ENCODE data around the gene PRAMEF12. TPM values are rescaled to one million over a fixed set of nuclear protein-coding genes. Genes with fewer than 3 reads are reported as not detected.
"Not testable (repeated sequence)": the region's sequence is repeated elsewhere in the genome, so short reads cannot be mapped to it uniquely, and the experiment has no call there.

PRAMEF12 gene
- total RNA-seq, 4 donors from 2014 or later, result not detected

GRCh38 chr1:12810691-12811408 lies 37.3 kb downstream of the PRAMEF12 start:
- no peak overlapping the region for H3K4me3 ChIP-seq (ENCODE audit: low read depth, poor library complexity, severe bottlenecking)
- 64% methylated on average over 5 of the region's 5 CpGs for WGBS, 2 donors
- no peak for DNase-seq (ENCODE audit: low spot score in 2 of 2)
- intact Hi-C loops (cut with DNase I; ENCODE audit: low total_unique reads), result no loop called here
- no peak for TF ChIP-seq CTCF (IDR thresholded peaks at IDR 0.05)
- no peak for TF ChIP-seq POLR2A (IDR thresholded peaks at IDR 0.05)

GRCh38 chr1:12811409-12811784 lies 37.9 kb downstream of the PRAMEF12 start:
- WGBS, 2 donors, result 51 to 53% methylated on average over 2 of the region's 2 CpGs
- intact Hi-C loops (cut with DNase I; ENCODE audit: low total_unique reads), result no loop called here
- no peak overlapping the region for H3K4me3 ChIP-seq (ENCODE audit: low read depth, poor library complexity, severe bottlenecking)
- TF ChIP-seq CTCF (IDR thresholded peaks at IDR 0.05) (no peak), POLR2A (IDR thresholded peaks at IDR 0.05) (no peak)
- DNase-seq (ENCODE audit: low spot score in 2 of 2), result no peak

- intact Hi-C loops (cut with DNase I; ENCODE audit: low total_unique reads); H3K4me3 ChIP-seq (ENCODE audit: low read depth, poor library complexity, severe bottlenecking); DNase-seq (ENCODE audit: low spot score in 2 of 2): not testable (repeated sequence)
- 65 to 70% methylated on average over 6 of the region's 6 CpGs for WGBS, 2 donors
Measured at GRCh38 chr1:12819061-12819460, 45.5 kb downstream of the PRAMEF12 start.

Other genes with a start within 250 kb of the PRAMEF12 start
- gene DHRS3, start 155.5 kb upstream of the PRAMEF12 start, total RNA-seq, result 100 to 1,000 TPM in 3 of 4 donors, 10 to 100 TPM in 1; 92.4 to 130 (median 107) TPM
- under 1 TPM in 1 of 4 donors, not detected in 3; 0.59 TPM for gene AADACL4, start 129.7 kb upstream of the PRAMEF12 start, total RNA-seq
- gene AADACL3, start 57.6 kb upstream of the PRAMEF12 start, total RNA-seq, result 10 to 100 TPM in 2 of 4 donors, 1 to 10 TPM in 2; 1.1 to 54.6 (median 27.2) TPM
- under 1 TPM in 2 of 4 donors, not detected in 2; 0.13 to 0.27 TPM for gene CFAP107, start 27.5 kb upstream of the PRAMEF12 start, total RNA-seq
- gene PRAMEF1, start 17.7 kb downstream of the PRAMEF12 start, total RNA-seq, result not detected
- not detected for gene PRAMEF11, start 57.7 kb downstream of the PRAMEF12 start, total RNA-seq
- not detected for gene HNRNPCL1, start 75.0 kb downstream of the PRAMEF12 start, total RNA-seq
- not detected for gene PRAMEF2, start 83.3 kb downstream of the PRAMEF12 start, total RNA-seq
- gene PRAMEF4, start 112.5 kb downstream of the PRAMEF12 start, total RNA-seq, result not detected
- gene PRAMEF10, start 124.5 kb downstream of the PRAMEF12 start, total RNA-seq, result not detected
- gene PRAMEF7, start 142.9 kb downstream of the PRAMEF12 start, total RNA-seq, result not detected
- gene PRAMEF6, start 173.8 kb downstream of the PRAMEF12 start, total RNA-seq, result not detected